Activated CD4-positive, alpha-beta T cell treated with anti-CD3 and anti-CD28 coated beads, Interleukin-2, amount 50 U/mL, for 24 hours (primary cell): Measurements from ENCODE around the gene PEX11B.
"Not testable (repeated sequence)": the region's sequence is repeated elsewhere in the genome, so short reads cannot be mapped to it uniquely, and the experiment has no call there.

Experiments used
- DNase-seq, 2 donors: peaks; one replicate each; pipeline ENCODE4 v3.0.0-alpha.2; 2020; ENCODE audit warnings: low read depth in 1 of 2, low spot score in 1 of 2

Gene PEX11B

GRCh38 chr1:145952903-145953302 is 34.4 kb upstream of the PEX11B start:
- DNase-seq = no peak

GRCh38 chr1:145951526-145951925 is 33.0 kb upstream of the PEX11B start:
- no peak for DNase-seq

- DNase-seq = no peak
These were observed 30.7 kb upstream of the PEX11B start for GRCh38 chr1:145949219-145949618.

- no peak for DNase-seq
These were observed 29.0 kb upstream of the PEX11B start for GRCh38 chr1:145947551-145947950.

GRCh38 chr1:145946477-145946986 is 28.0 kb upstream of the PEX11B start:
- no peak for DNase-seq

- DNase-seq = no peak
These were observed 26.0 kb upstream of the PEX11B start for GRCh38 chr1:145944532-145944931.

- DNase-seq = no peak
These were observed 24.4 kb upstream of the PEX11B start for GRCh38 chr1:145942871-145943270.

GRCh38 chr1:145942405-145942804 is 23.9 kb upstream of the PEX11B start:
- no peak for DNase-seq

- DNase-seq = no peak
These were observed 18.9 kb upstream of the PEX11B start for GRCh38 chr1:145937436-145937835.

GRCh38 chr1:145936247-145936646 is 17.7 kb upstream of the PEX11B start:
- DNase-seq = no peak

GRCh38 chr1:145935708-145936107 is 17.2 kb upstream of the PEX11B start:
- no peak for DNase-seq

- DNase-seq = peak in 1 of 2 donors; percentile 28
These were observed 14.0 kb upstream of the PEX11B start for GRCh38 chr1:145932522-145933009.

- DNase-seq = no peak
These were observed 9.6 kb upstream of the PEX11B start for GRCh38 chr1:145927916-145928643.

GRCh38 chr1:145927063-145927886 is 8.8 kb upstream of the PEX11B start, which contains the start of gene RBM8A:
Gene RBM8A, minus strand, starts transcription at chr1:145927484. Its CDS starts 58 bp downstream, at chr1:145927426.
- DNase-seq = peak; percentile 76 to 95

GRCh38 chr1:145926686-145927062 is 8.2 kb upstream of the PEX11B start:
- peak; percentile 41 to 45 for DNase-seq

GRCh38 chr1:145922266-145922665 is 3.7 kb upstream of the PEX11B start:
- no peak for DNase-seq

GRCh38 chr1:145920297-145920696 is 1.8 kb upstream of the PEX11B start:
- not testable (repeated sequence) for DNase-seq

GRCh38 chr1:145918992-145919939 is 749 bp upstream of the PEX11B start:
- no peak for DNase-seq

GRCh38 chr1:145917595-145917994 is 922 bp downstream of the PEX11B start:
- DNase-seq = no peak

GRCh38 chr1:145916745-145917144 is 1.8 kb downstream of the PEX11B start:
- no peak for DNase-seq

GRCh38 chr1:145912128-145912641 is 6.3 kb downstream of the PEX11B start:
- no peak for DNase-seq
